ENCODE results near the gene LDB3. TPM values are rescaled to one million over a fixed set of nuclear protein-coding genes. Genes with fewer than 3 reads are reported as not detected.

LDB3 gene
- total and polyA plus RNA-seq, 9 of the 15 experiments (the other 6 are each of a cell fraction or from before 2014, with no cell fraction given): 0.03 TPM; not detected in 8

DNA sequence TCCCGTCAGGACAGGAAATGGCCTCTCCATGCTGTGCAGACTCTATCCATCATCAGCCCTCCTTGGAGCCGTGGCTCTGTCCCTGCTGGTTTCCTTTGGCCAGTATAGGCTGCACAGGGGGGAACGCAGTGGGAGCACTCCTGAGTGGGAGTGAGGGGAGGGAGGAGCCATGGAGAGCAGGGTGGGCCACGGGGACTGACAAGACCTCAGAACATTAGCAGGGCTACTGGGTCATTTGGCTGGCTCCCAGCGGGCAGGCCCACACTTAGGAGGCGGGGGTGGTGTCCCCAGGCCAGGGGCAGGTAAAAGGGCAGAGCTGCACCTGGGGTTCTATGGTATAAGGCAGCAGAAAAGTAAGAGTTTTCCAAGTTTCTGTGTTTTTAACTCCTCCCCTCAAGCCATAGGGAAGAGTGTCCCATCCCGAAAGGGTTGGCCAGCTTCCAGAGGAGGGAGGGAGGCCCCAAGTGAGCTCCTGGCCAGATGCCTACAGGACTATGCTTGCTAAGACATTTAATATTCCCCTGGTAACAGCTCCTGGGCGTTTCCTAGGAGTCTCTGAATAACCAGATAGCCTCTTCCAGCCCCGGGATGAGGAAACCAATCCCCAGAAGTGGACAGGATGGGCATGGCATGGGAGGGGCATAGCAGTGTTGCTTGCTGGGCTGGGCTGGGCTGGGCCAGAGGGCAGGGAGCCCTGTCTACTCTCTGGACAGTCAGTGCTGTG, 19.4 kb upstream of the LDB3 start:
- Histone ChIP-seq H3K9me3 (replicated peaks; ENCODE audit: control insufficient read depth, insufficient read depth, low read depth, low read length) (no peaks in the 10 kb centered on the region), H3K27ac (ENCODE audit: extremely low read depth, low read depth, low read length) (no peak overlapping the region), H2AFZ (ENCODE audit: low read depth, low read length) (no peak overlapping the region), H3K4me1 (replicated peaks in 1 of 2; ENCODE audit: control insufficient read depth in 2 of 2, insufficient read depth in 2 of 2, low read length in 2 of 2) (no peaks in the 10 kb centered on the region; a peak in 1 of 5 replicates), H3K9me1 (ENCODE audit: control insufficient read depth, insufficient read depth, low read length) (no peaks in the 10 kb centered on the region), H3K79me2 (ENCODE audit: control insufficient read depth, insufficient read depth, low read length) (no peaks in the 10 kb centered on the region), H3K27me3 (ENCODE audit: control insufficient read depth in 2 of 2, insufficient read depth in 2 of 2, low read length in 2 of 2) (peaks cover 4 to 61% of the 10 kb centered on the region in 2 experiments; a peak in 3 of 5 replicates), H3K4me2 (ENCODE audit: insufficient read depth, low read length) (no peak overlapping the region), H3K4me3 (no peak overlapping the region), H4K20me1 (replicated peaks; ENCODE audit: control insufficient read depth, insufficient read depth, low read length) (no peaks in the 10 kb centered on the region), H3K9ac (ENCODE audit: insufficient read depth in 1 of 2, low read depth in 2 of 2, low read length in 2 of 2) (no peak overlapping the region), H3K36me3 (ENCODE audit: control insufficient read depth, insufficient read depth, low read length) (no peaks in the 10 kb centered on the region)
- TF ChIP-seq KLF10 (CRISPR knock-in tag; IDR thresholded peaks at IDR 0.05): no peak
- 0% methylated on average over 8 of the region's 9 CpGs for WGBS (ENCODE audit: insufficient coverage, low coverage, missing lambda C conversion rate)
- no peak for FAIRE-seq
- POLR2A ChIA-PET: interaction anchor here (0.6 to 0.8 kb wide), 2 partner anchors 12 to 23 kb away, joined by 3 read pairs; no protein-coding TSS in a partner anchor
- in situ Hi-C loops (cut with MboI): no loop called here
- no peak for ATAC-seq
- CTCF ChIA-PET (ENCODE audit: low intra/inter-chr PET ratio): no interaction called here
- intact Hi-C loops (cut with micrococcal nuclease): no loop called here
- no peak for DNase-seq (ENCODE audit: extremely low read depth in 1 of 4, low spot score in 3 of 4)
- no TSS peak for BruUV-seq (replicated peaks)

DNA sequence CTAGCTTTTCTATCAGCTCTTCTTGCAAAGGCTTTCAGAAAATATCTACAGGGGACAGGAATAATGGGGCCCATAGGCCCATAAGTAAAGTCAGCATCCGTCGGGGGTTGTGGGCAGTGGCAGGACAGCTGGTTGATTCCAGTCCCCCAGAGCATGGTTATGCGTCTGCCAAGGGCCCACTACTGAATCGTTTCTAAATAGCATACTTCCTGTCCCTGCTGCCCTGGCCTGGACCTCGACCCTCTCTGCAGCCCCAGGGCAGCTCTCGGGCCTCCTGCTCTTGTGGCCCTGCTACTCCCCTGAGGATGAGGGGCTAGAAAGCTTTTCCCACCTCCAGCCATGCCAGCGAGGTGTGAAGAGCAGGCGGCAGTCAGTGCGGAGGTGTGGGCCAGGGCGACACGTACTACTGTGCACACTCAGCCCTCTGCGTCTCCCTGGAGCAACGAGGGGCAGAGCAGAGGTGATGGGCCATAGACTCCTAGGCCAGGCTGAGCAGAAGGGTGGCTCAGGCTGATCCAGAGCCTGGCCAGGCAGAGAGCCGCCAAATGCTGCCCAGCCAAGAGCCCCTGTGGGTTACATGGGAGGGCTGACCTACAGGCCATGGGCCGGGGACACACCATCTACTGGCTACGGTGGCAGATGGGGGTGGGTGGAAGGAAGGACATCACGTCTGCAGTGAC, 18.7 kb upstream of the LDB3 start:
- Histone ChIP-seq H4K20me1 (replicated peaks; ENCODE audit: control insufficient read depth, insufficient read depth, low read length) (no peaks in the 10 kb centered on the region), H3K9me3 (replicated peaks; ENCODE audit: control insufficient read depth, insufficient read depth, low read depth, low read length) (no peaks in the 10 kb centered on the region), H3K4me2 (ENCODE audit: insufficient read depth, low read length) (no peak overlapping the region), H2AFZ (ENCODE audit: low read depth, low read length) (no peak overlapping the region), H3K9ac (ENCODE audit: insufficient read depth in 1 of 2, low read depth in 2 of 2, low read length in 2 of 2) (no peak overlapping the region), H3K4me3 (no peak overlapping the region), H3K36me3 (ENCODE audit: control insufficient read depth, insufficient read depth, low read length) (no peaks in the 10 kb centered on the region), H3K9me1 (ENCODE audit: control insufficient read depth, insufficient read depth, low read length) (no peaks in the 10 kb centered on the region), H3K27me3 (ENCODE audit: control insufficient read depth in 2 of 2, insufficient read depth in 2 of 2, low read length in 2 of 2) (peaks cover 4 to 66% of the 10 kb centered on the region in 2 experiments; a peak in 3 of 5 replicates), H3K4me1 (replicated peaks in 1 of 2; ENCODE audit: control insufficient read depth in 2 of 2, insufficient read depth in 2 of 2, low read length in 2 of 2) (peaks cover 0 to 3% of the 10 kb centered on the region in 2 experiments; a peak in 2 of 5 replicates), H3K27ac (ENCODE audit: extremely low read depth, low read depth, low read length) (no peak overlapping the region), H3K79me2 (ENCODE audit: control insufficient read depth, insufficient read depth, low read length) (no peaks in the 10 kb centered on the region)
- no peak for FAIRE-seq
- BruUV-seq (replicated peaks): no TSS peak
- intact Hi-C loops (cut with micrococcal nuclease): no loop called here
- ChIA-PET CTCF (ENCODE audit: low intra/inter-chr PET ratio) (no interaction called here), POLR2A (interaction anchor here (0.6 to 0.8 kb wide), 2 partner anchors 11 to 22 kb away, joined by 3 read pairs; no protein-coding TSS in a partner anchor)
- 2% methylated on average over 16 of the region's 17 CpGs for WGBS (ENCODE audit: insufficient coverage, low coverage, missing lambda C conversion rate)
- no peak for ATAC-seq
- no peak for DNase-seq (ENCODE audit: extremely low read depth in 1 of 4, low spot score in 3 of 4)
- in situ Hi-C loops (cut with MboI): no loop called here
- TF ChIP-seq DDX20 (tag; IDR thresholded peaks at IDR 0.05; ENCODE audit: low read depth) (no peak), TSC22D4 (tag; IDR thresholded peaks at IDR 0.05) (no peak), HBP1 (CRISPR knock-in tag; IDR thresholded peaks at IDR 0.05) (no peak), FOXP4 (CRISPR knock-in tag; IDR thresholded peaks at IDR 0.05; ENCODE audit: borderline replicate concordance) (no peak)
